PFSK-1 (cell line): ENCODE results near the gene ZDHHC14.

Experiments used
- POLR2AphosphoS5 ChIP-seq: IDR thresholded peaks from 2 replicates; pipeline ENCODE4 v1.6.1; 2012; ENCODE audit warnings: low read depth, mild to moderate bottlenecking, control low read depth, low read length, moderate library complexity
- REST ChIP-seq, 2 experiments: IDR thresholded peaks; 2 replicates each; pipeline versions ENCODE4 v1.6.1 to v1.8.0; 2011 to 2012; ENCODE audit warnings: low read depth in 2 of 2, low read length in 2 of 2, control low read depth in 1 of 2, inconsistent platforms in 1 of 2, mild to moderate bottlenecking in 1 of 2, moderate library complexity in 1 of 2; ENCODE audit not compliant: insufficient read depth in 1 of 2
- SIN3A ChIP-seq: IDR thresholded peaks from 2 replicates; pipeline ENCODE4 v1.6.1; 2012; ENCODE audit warnings: mild to moderate bottlenecking, low read length, moderate library complexity, borderline replicate concordance; ENCODE audit not compliant: insufficient read depth

- TF ChIP-seq REST (IDR thresholded peaks at IDR 0.05; ENCODE audit: insufficient read depth in 1 of 2, low read depth in 2 of 2, low read length in 2 of 2) (no peak), SIN3A (no peak), POLR2AphosphoS5 (no peak)
Observed at GRCh38 chr6:157708239-157708638, 327.2 kb downstream of the ZDHHC14 start.
